H1 (cell line): ENCODE measurements around the gene GGCX. TPM values are rescaled to one million over a fixed set of nuclear protein-coding genes. Genes with fewer than 3 reads are reported as not detected.
A peak's percentile ranks its signal among the peaks of the same experiment; 100 is the strongest.

Source experiments
- CTCF ChIA-PET: fragments of 300-600 bp; sonication (Branson Sonifier 250); formaldehyde crosslinking; loops from one replicate; lab custom pipeline; 2021; ENCODE audit not compliant: partially characterized antibody; lab: Charles Lee
- POLR2A ChIA-PET: fragments of 300-600 bp; sonication (Branson Sonifier 250); formaldehyde crosslinking; loops from one replicate; lab custom pipeline; 2021; ENCODE audit warnings: inconsistent platforms; ENCODE audit not compliant: partially characterized antibody; lab: Charles Lee
- DNase-seq, 2 experiments: peaks; one replicate each; pipeline versions ENCODE4 v3.0.0 to v3.0.0-alpha.2; 2010 to 2022; ENCODE audit warnings: low spot score in 2 of 2, low read depth in 1 of 2, mixed read lengths in 1 of 2
- FAIRE-seq: peaks from 2 replicates; lab custom pipeline; 2011; peaks lifted over from hg19 to GRCh38; lab: Jason Lieb, UNC
- H2AFZ ChIP-seq: 2 replicates; pipeline ENCODE4 v1.8.1; 2012; ENCODE audit warnings: low read length, inconsistent platforms
- H2AK5ac ChIP-seq: 2 replicates; pipeline ENCODE4 v1.6.1; 2013; ENCODE audit warnings: low read depth, low read length
- H2BK120ac ChIP-seq: replicated peaks from 2 replicates; pipeline ENCODE3; 2013; ENCODE audit warnings: low read depth, low read length, inconsistent platforms
- H2BK12ac ChIP-seq: 2 replicates; pipeline ENCODE4 v1.6.1; 2013; ENCODE audit warnings: low read depth, low read length
- H2BK15ac ChIP-seq: 2 replicates; pipeline ENCODE4 v1.6.1; 2013; ENCODE audit warnings: low read length
- H2BK20ac ChIP-seq: 2 replicates; pipeline ENCODE4 v1.6.1; 2013; ENCODE audit warnings: low read length
- H2BK5ac ChIP-seq: 2 replicates; pipeline ENCODE4 v1.6.1; 2013; ENCODE audit warnings: low read depth, low read length
- H3K14ac ChIP-seq: 2 replicates; pipeline ENCODE4 v1.6.1; 2013; ENCODE audit warnings: inconsistent platforms; ENCODE audit not compliant: insufficient read length
- H3K18ac ChIP-seq: 2 replicates; pipeline ENCODE4 v1.6.1; 2013; ENCODE audit warnings: low read length; ENCODE audit errors: extremely low read depth
- H3K23ac ChIP-seq: 2 replicates; pipeline ENCODE4 v1.6.1; 2013; ENCODE audit warnings: inconsistent platforms; ENCODE audit not compliant: insufficient read length
- H3K23me2 ChIP-seq: 2 replicates; pipeline ENCODE4 v1.6.1; 2013; ENCODE audit warnings: low read depth, low read length
- H3K27ac ChIP-seq: 2 replicates; pipeline ENCODE4 v1.6.1; 2011; ENCODE audit warnings: low read depth, low read length, inconsistent platforms
- H3K27me3 ChIP-seq, 4 experiments: replicated peaks in 1 of 4; 1 replicate in 1 of 4; 2 replicates in 3 of 4; pipeline versions ENCODE4 v1.6.1 to v1.8.1; 2011 to 2013; ENCODE audit warnings: low read length in 3 of 4, mild to moderate bottlenecking in 3 of 4, inconsistent platforms in 2 of 4, mixed read lengths in 2 of 4, moderate library complexity in 1 of 4; ENCODE audit not compliant: control insufficient read depth in 3 of 4, insufficient read depth in 3 of 4; ENCODE audit errors: extremely low read depth in 1 of 4
- H3K36me3 ChIP-seq, 4 experiments: 2 replicates each; pipeline versions ENCODE4 v1.6.1 to v1.8.1; 2011 to 2013; ENCODE audit warnings: mild to moderate bottlenecking in 4 of 4, low read length in 3 of 4, moderate library complexity in 2 of 4, control low read depth in 1 of 4, inconsistent platforms in 1 of 4; ENCODE audit not compliant: insufficient read depth in 4 of 4, control insufficient read depth in 2 of 4
- H3K4ac ChIP-seq: replicated peaks from 2 replicates; pipeline ENCODE3; 2013; ENCODE audit warnings: low read length, low read depth, mixed read lengths, inconsistent platforms; ENCODE audit not compliant: insufficient read length
- H3K4me1 ChIP-seq, 4 experiments: replicated peaks in 1 of 4; 1 replicate in 1 of 4; 2 replicates in 3 of 4; pipeline versions ENCODE4 v1.6.1 to v1.8.1; 2011 to 2013; ENCODE audit warnings: low read length in 3 of 4, inconsistent platforms in 2 of 4, mixed read lengths in 1 of 4; ENCODE audit not compliant: insufficient read depth in 4 of 4, control insufficient read depth in 3 of 4
- H3K4me2 ChIP-seq, 2 experiments: 2 replicates each; pipeline versions ENCODE4 v1.6.1 to v1.8.1; 2011 to 2013; ENCODE audit warnings: low read depth in 2 of 2, low read length in 2 of 2, control low read depth in 1 of 2, inconsistent platforms in 1 of 2, mild to moderate bottlenecking in 1 of 2; ENCODE audit not compliant: insufficient read depth in 1 of 2
- H3K4me3 ChIP-seq, 4 experiments: fragments of 200-600, 300-600 bp in 1 of 4; sonication (generic), shearing (Covaris generic), sonication (Bioruptor Twin) in 1 of 4; 2 replicates each; pipeline versions ENCODE4 v1.5.1 to v1.8.1; 2011 to 2016; ENCODE audit warnings: low read length in 4 of 4, low read depth in 3 of 4, control low read depth in 2 of 4, inconsistent platforms in 2 of 4, mild to moderate bottlenecking in 2 of 4, mixed read lengths in 1 of 4, moderate library complexity in 1 of 4; ENCODE audit not compliant: insufficient read depth in 2 of 4; ENCODE audit errors: extremely low read depth in 1 of 4
- H3K56ac ChIP-seq: replicated peaks from 2 replicates; pipeline ENCODE3; 2013; ENCODE audit warnings: low read depth, mild to moderate bottlenecking, mixed read lengths, low read length, inconsistent platforms; ENCODE audit not compliant: insufficient read length
- H3K79me1 ChIP-seq: 2 replicates; pipeline ENCODE4 v1.6.1; 2013; ENCODE audit warnings: low read depth, low read length, control low read depth
- H3K79me2 ChIP-seq, 2 experiments: 2 replicates each; pipeline versions ENCODE4 v1.6.1 to v1.8.1; 2012 to 2013; ENCODE audit warnings: low read length in 2 of 2, mild to moderate bottlenecking in 2 of 2, inconsistent platforms in 1 of 2; ENCODE audit not compliant: insufficient read depth in 2 of 2, control insufficient read depth in 1 of 2
- H3K9ac ChIP-seq, 4 experiments: replicated peaks in 1 of 4; 1 replicate in 1 of 4; 2 replicates in 3 of 4; pipeline versions ENCODE4 v1.6.1 to v1.8.1; 2011 to 2013; ENCODE audit warnings: low read depth in 3 of 4, low read length in 3 of 4, control low read depth in 2 of 4, mild to moderate bottlenecking in 2 of 4, moderate library complexity in 2 of 4, inconsistent platforms in 1 of 4; ENCODE audit errors: extremely low read depth in 1 of 4
- H3K9me3 ChIP-seq, 2 experiments: 2 replicates each; pipeline versions ENCODE4 v1.6.1 to v1.8.1; 2012 to 2013; ENCODE audit warnings: mild to moderate bottlenecking in 2 of 2, moderate library complexity in 2 of 2, control low read depth in 1 of 2, inconsistent platforms in 1 of 2, low read depth in 1 of 2, low read length in 1 of 2, mixed read lengths in 1 of 2; ENCODE audit not compliant: insufficient read depth in 2 of 2
- H4K20me1 ChIP-seq, 2 experiments: replicated peaks in 1 of 2; 2 replicates each; pipeline versions ENCODE3 to v1.8.1; 2011 to 2013; ENCODE audit warnings: inconsistent platforms in 2 of 2, low read length in 2 of 2, mild to moderate bottlenecking in 1 of 2; ENCODE audit not compliant: insufficient read depth in 2 of 2, control insufficient read depth in 1 of 2
- H4K5ac ChIP-seq: 2 replicates; pipeline ENCODE4 v1.6.1; 2013; ENCODE audit warnings: low read length, low read depth, mixed read lengths, inconsistent platforms; ENCODE audit not compliant: insufficient read length
- H4K8ac ChIP-seq: 2 replicates; pipeline ENCODE4 v1.8.0; 2013; ENCODE audit warnings: mild to moderate bottlenecking, moderate library complexity, low read length, inconsistent platforms; ENCODE audit not compliant: insufficient read depth; ENCODE audit errors: extremely low read depth
- H4K91ac ChIP-seq: replicated peaks from 2 replicates; pipeline ENCODE3; 2013; ENCODE audit warnings: low read length, mixed read lengths, inconsistent platforms; ENCODE audit not compliant: insufficient read length
- BACH1 ChIP-seq: IDR thresholded peaks from 2 replicates; pipeline ENCODE4 v1.6.1; 2012; ENCODE audit warnings: low read length, improper control_type of control experiment
- CEBPB ChIP-seq: IDR thresholded peaks from 2 replicates; pipeline ENCODE4 v1.6.1; 2012; ENCODE audit warnings: low read depth, low read length
- CTCF ChIP-seq, 3 experiments: IDR thresholded peaks; 1 replicate in 2 of 3; 2 replicates in 1 of 3; pipeline versions ENCODE4 v1.5.1 to v1.6.1; 2011; ENCODE audit warnings: low read length in 3 of 3, mild to moderate bottlenecking in 3 of 3, inconsistent platforms in 2 of 3, low read depth in 1 of 3, moderate library complexity in 1 of 3; ENCODE audit not compliant: insufficient read depth in 1 of 3; ENCODE audit errors: control extremely low read depth in 1 of 3
- E2F6 ChIP-seq: IDR thresholded peaks from 2 replicates; pipeline ENCODE4 v1.6.1; 2012; ENCODE audit warnings: inconsistent platforms
- GTF2F1 ChIP-seq: IDR thresholded peaks from 2 replicates; pipeline ENCODE4 v1.6.1; 2012; ENCODE audit warnings: low read depth, low read length, improper control_type of control experiment, borderline replicate concordance
- JUND ChIP-seq: IDR thresholded peaks from 2 replicates; pipeline ENCODE4 v1.6.1; 2011; ENCODE audit warnings: mild to moderate bottlenecking, improper control_type of control experiment, low read length
- NANOG ChIP-seq: IDR thresholded peaks from 2 replicates; pipeline ENCODE4 v1.6.1; 2011; ENCODE audit warnings: low read length, low read depth, mild to moderate bottlenecking, inconsistent platforms; ENCODE audit not compliant: insufficient read depth, poor library complexity, severe bottlenecking
- YY1 ChIP-seq: IDR thresholded peaks from 2 replicates; pipeline ENCODE4 v1.6.1; 2011; ENCODE audit warnings: low read depth, mild to moderate bottlenecking, low read length
- WGBS, 2 experiments: shearing (Covaris generic) in 1 of 2; methylation state at CpG; one replicate each; pipeline versions ENCODE4 v1.1.6 to v1.1.7; 2013 to 2015; ENCODE audit warnings: low lambda C conversion rate in 2 of 2, mixed read lengths in 2 of 2, inconsistent platforms in 1 of 2, low coverage in 1 of 2, missing lambda C conversion rate in 1 of 2; ENCODE audit not compliant: insufficient replicate concordance in 2 of 2, insufficient coverage in 1 of 2, insufficient read length in 1 of 2; ENCODE audit errors: extremely low coverage in 1 of 2, missing lambda C conversion rate in 1 of 2; 5-methylcytosine and 5-hydroxymethylcytosine counted together
- polyA plus RNA-seq, 7 experiments: library from polyadenylated mRNA; depleted of rRNA in 3 of 7; stranded (reverse) in 5 of 7; unstranded in 2 of 7; fragments of >200 nt in 5 of 7; fragments of 200-250 nt in 2 of 7; gene quantifications; 1 replicate in 5 of 7; 2 replicates in 1 of 7; 4 replicates in 1 of 7; pipeline versions ENCODE4 v1.2.1 to v1.2.3, GENCODE V29; 2011 to 2013; ENCODE audit warnings: missing spikeins in 2 of 7, mixed read lengths in 2 of 7
- total RNA-seq: library from RNA; stranded (reverse); fragmentation: NEBNext Ultra II Directional; extraction: Animal tissue kit (Norgen Biotek cat#: 25700); gene quantifications from 2 replicates; pipeline ENCODE4 v1.2.1, GENCODE V29; 2021

The GGCX gene
- total and polyA plus RNA-seq, 2 of the 8 experiments (the other 6 are each of a cell fraction or from before 2014, with no cell fraction given): 29.4 to 33.8 TPM

GRCh38 chr2:85539361-85540132 lies 21.7 kb downstream of the GGCX start:
- Histone ChIP-seq H4K20me1 (peaks cover 25 to 28% of the 10 kb centered on the region in 2 experiments), H3K9ac (peak overlapping the region; percentile 90 to 100 (median 100)), H3K18ac (peak overlapping the region; percentile 100), H3K23ac (no peak overlapping the region), H3K79me2 (peaks cover 26 to 49% of the 10 kb centered on the region in 2 experiments), H3K27me3 (no peaks in the 10 kb centered on the region), H3K36me3 (peaks cover 31 to 48% (median 37%) of the 10 kb centered on the region in 4 experiments), H2BK120ac (peak overlapping the region; percentile 81), H2BK15ac (no peak overlapping the region), H3K79me1 (no peaks in the 10 kb centered on the region), H3K4ac (peak overlapping the region; percentile 100), H4K5ac (peak overlapping the region; percentile 100), H2BK20ac (no peak overlapping the region), H4K8ac (peak overlapping the region; percentile 99), H3K4me3 (peak overlapping the region; percentile 87 to 100 (median 98)), H3K4me1 (peaks cover 2 to 7% (median 5%) of the 10 kb centered on the region in 4 experiments; a peak in 4 of 7 replicates), H3K9me3 (no peaks in the 10 kb centered on the region), H2BK5ac (peak overlapping the region; percentile 100), H3K23me2 (no peaks in the 10 kb centered on the region; the same call in 1 of the 2 replicates), H3K14ac (no peak overlapping the region), H3K56ac (peak overlapping the region; percentile 99), H3K27ac (peak overlapping the region; percentile 100), H2AK5ac (peak overlapping the region; percentile 97), H2AFZ (no peak overlapping the region), H4K91ac (peak overlapping the region; percentile 98), H3K4me2 (peak overlapping the region; percentile 77 to 85), H2BK12ac (peak overlapping the region; percentile 95)
- ChIA-PET POLR2A (interaction anchor here (0.8 to 38.6 kb wide), 55 partner anchors 7 to 241 kb away, joined by 3 to 1889 read pairs (median 7); partner anchors contain the start of genes C2orf68, CAPG, ELMOD3 and GGCX), CTCF (interaction anchor here (0.6 to 7.3 kb wide), 26 partner anchors 9 to 184 kb away, joined by 3 to 84 read pairs (median 4); partner anchors contain the start of gene SH2D6)
- FAIRE-seq (no peak), DNase-seq (peak in 1 of 2 experiments; percentile 62)
- 1% methylated on average over 16 of the region's 67 CpGs; no CpG with 5 or more reads in 1 of the 2 experiments for WGBS, 2 experiments
- TF ChIP-seq YY1 (0 out of 2 replicates have a peak, but pooled peaks have one; percentile 79), E2F6 (peak; percentile 69), NANOG (no peak), BACH1 (peak; percentile 70; the same call in 1 of the 2 replicates), CEBPB (no peak), GTF2F1 (no peak), CTCF (IDR thresholded peaks at IDR 0.05; ENCODE audit: control extremely low read depth in 1 of 3, insufficient read depth in 1 of 3, low read depth in 1 of 3, low read length in 3 of 3) (no peak), JUND (no peak)
